ENCODE data around the gene EAF1. TPM values are rescaled to one million over a fixed set of nuclear protein-coding genes. Genes with fewer than 3 reads are reported as not detected.

EAF1 gene
- total and polyA plus RNA-seq, 2 of the 8 experiments (the other 6 are each of a cell fraction or from before 2014, with no cell fraction given) = 13.9 to 26.8 TPM

DNA sequence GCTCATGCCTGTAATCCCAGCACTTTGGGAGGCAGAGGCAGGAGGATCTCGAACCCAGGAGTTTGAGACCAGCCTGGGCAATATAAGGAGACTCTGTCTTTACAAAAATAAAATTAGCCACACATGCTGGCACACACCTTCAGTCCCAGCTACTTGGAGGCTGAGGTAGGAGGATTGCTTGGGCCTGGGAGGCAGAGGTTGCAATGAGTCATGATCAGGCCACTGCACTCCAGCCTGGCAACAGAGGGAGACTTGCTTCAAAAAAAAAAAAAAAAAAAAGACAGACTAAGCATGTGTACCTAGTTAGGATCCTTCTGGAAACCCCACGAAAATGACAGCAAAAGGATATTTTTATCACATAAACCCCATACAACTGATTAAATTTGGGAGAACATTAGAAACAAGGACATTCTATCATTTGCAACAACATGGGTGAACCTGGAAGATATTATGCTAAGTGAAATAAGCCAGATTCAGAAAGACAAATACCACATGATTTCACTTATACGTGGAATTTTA is 44.9 kb upstream of the EAF1 start:
- Histone ChIP-seq H3K9me3 (ENCODE audit: insufficient read depth in 2 of 2, low read depth in 1 of 2, low read length in 1 of 2) (peaks cover 6 to 8% of the 10 kb centered on the region in 2 experiments; a peak in 1 of 4 replicates), H3K36me3 (ENCODE audit: control insufficient read depth in 2 of 4, insufficient read depth in 4 of 4, low read length in 3 of 4) (no peaks in the 10 kb centered on the region), H4K5ac (ENCODE audit: insufficient read length, low read depth, low read length) (no peak overlapping the region), H2BK15ac (ENCODE audit: low read length) (no peak overlapping the region), H3K79me1 (ENCODE audit: low read depth, low read length) (no peaks in the 10 kb centered on the region), H3K79me2 (ENCODE audit: control insufficient read depth in 1 of 2, insufficient read depth in 2 of 2, low read length in 2 of 2) (no peaks in the 10 kb centered on the region), H2BK120ac (replicated peaks; ENCODE audit: low read depth, low read length) (no peak overlapping the region), H3K9ac (replicated peaks in 1 of 4; ENCODE audit: extremely low read depth in 1 of 4, low read depth in 3 of 4, low read length in 3 of 4) (no peak overlapping the region), H4K20me1 (replicated peaks in 1 of 2; ENCODE audit: control insufficient read depth in 1 of 2, insufficient read depth in 2 of 2, low read length in 2 of 2) (no peaks in the 10 kb centered on the region), H3K18ac (ENCODE audit: extremely low read depth, low read length) (no peak overlapping the region), H2BK20ac (ENCODE audit: low read length) (no peak overlapping the region), H2AFZ (ENCODE audit: low read length) (no peak overlapping the region), H2AK5ac (ENCODE audit: low read depth, low read length) (no peak overlapping the region), H3K27ac (ENCODE audit: low read depth, low read length) (no peak overlapping the region), H3K4me1 (replicated peaks in 1 of 4; ENCODE audit: control insufficient read depth in 3 of 4, insufficient read depth in 4 of 4, low read length in 3 of 4) (peaks cover 0 to 3% (median 0%) of the 10 kb centered on the region in 4 experiments; a peak in 3 of 7 replicates), H3K14ac (ENCODE audit: insufficient read length) (no peak overlapping the region), H3K23me2 (ENCODE audit: low read depth, low read length) (no peaks in the 10 kb centered on the region), H3K4me2 (ENCODE audit: insufficient read depth in 1 of 2, low read depth in 2 of 2, low read length in 2 of 2) (no peak overlapping the region), H4K91ac (replicated peaks; ENCODE audit: insufficient read length, low read length) (no peak overlapping the region), H3K23ac (ENCODE audit: insufficient read length) (no peak overlapping the region), H3K56ac (replicated peaks; ENCODE audit: insufficient read length, low read depth, low read length) (no peak overlapping the region), H4K8ac (ENCODE audit: extremely low read depth, insufficient read depth, low read length) (no peak overlapping the region), H2BK12ac (ENCODE audit: low read depth, low read length) (no peak overlapping the region), H3K27me3 (replicated peaks in 1 of 4; ENCODE audit: control insufficient read depth in 3 of 4, extremely low read depth in 1 of 4, insufficient read depth in 3 of 4, low read length in 3 of 4) (no peaks in the 10 kb centered on the region), H3K4me3 (ENCODE audit: extremely low read depth in 1 of 4, insufficient read depth in 2 of 4, low read depth in 3 of 4, low read length in 4 of 4) (no peak overlapping the region), H3K4ac (replicated peaks; ENCODE audit: insufficient read length, low read depth, low read length) (no peak overlapping the region), H2BK5ac (ENCODE audit: low read depth, low read length) (no peak overlapping the region)
- CTCF ChIA-PET (ENCODE audit: partially characterized antibody) = interaction anchor here (1.4 kb wide), 1 partner anchor 22 kb away, joined by 4 read pairs; no protein-coding TSS in a partner anchor
- 91% methylated on average over 3 of the region's 3 CpGs; no CpG with 5 or more reads in 1 of the 2 experiments for WGBS, 2 experiments (ENCODE audit: extremely low coverage in 1 of 2, insufficient coverage in 1 of 2, insufficient read length in 1 of 2, insufficient replicate concordance in 2 of 2, low coverage in 1 of 2, low lambda C conversion rate in 2 of 2, missing lambda C conversion rate in 1 of 2)
- no peak for DNase-seq (ENCODE audit: low read depth in 1 of 2, low spot score in 2 of 2)
- POLR2A ChIA-PET (ENCODE audit: partially characterized antibody) = no interaction called here
- no peak for TF ChIP-seq GTF2F1 (IDR thresholded peaks at IDR 0.05; ENCODE audit: borderline replicate concordance, low read depth, low read length)
- no peak for TF ChIP-seq SP1 (IDR thresholded peaks at IDR 0.05; ENCODE audit: low read depth, low read length)
- TF ChIP-seq FOSL1 (IDR thresholded peaks at IDR 0.05; ENCODE audit: insufficient read depth, low read depth, low read length) = no peak
- TF ChIP-seq, protein P1, sequence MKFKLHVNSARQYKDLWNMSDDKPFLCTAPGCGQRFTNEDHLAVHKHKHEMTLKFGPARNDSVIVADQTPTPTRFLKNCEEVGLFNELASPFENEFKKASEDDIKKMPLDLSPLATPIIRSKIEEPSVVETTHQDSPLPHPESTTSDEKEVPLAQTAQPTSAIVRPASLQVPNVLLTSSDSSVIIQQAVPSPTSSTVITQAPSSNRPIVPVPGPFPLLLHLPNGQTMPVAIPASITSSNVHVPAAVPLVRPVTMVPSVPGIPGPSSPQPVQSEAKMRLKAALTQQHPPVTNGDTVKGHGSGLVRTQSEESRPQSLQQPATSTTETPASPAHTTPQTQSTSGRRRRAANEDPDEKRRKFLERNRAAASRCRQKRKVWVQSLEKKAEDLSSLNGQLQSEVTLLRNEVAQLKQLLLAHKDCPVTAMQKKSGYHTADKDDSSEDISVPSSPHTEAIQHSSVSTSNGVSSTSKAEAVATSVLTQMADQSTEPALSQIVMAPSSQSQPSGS (IDR thresholded peaks at IDR 0.05; ENCODE audit: low read length) = no peak
- TF ChIP-seq TEAD4 (IDR thresholded peaks at IDR 0.05; ENCODE audit: low read depth, low read length) = no peak
- no peak for FAIRE-seq

All from H1 (cell line).